ENCODE results near the gene SGCD.

GRCh38 chr5:156640691-156641241, 313.8 kb downstream of the SGCD start:
- TF ChIP-seq CTCF (IDR thresholded peaks at IDR 0.05) = no peak
- no peak for TF ChIP-seq POLR2A (IDR thresholded peaks at IDR 0.05)
- TF ChIP-seq EP300 (IDR thresholded peaks at IDR 0.05; ENCODE audit: low read depth) = no peak
- peak in 1 of 3 donors; percentile 8 for TF ChIP-seq POLR2AphosphoS5 (IDR thresholded peaks at IDR 0.05)

All from transverse colon (tissue), 4 donors.